ENCODE results near the gene IGSF3.
"Not testable (repeated sequence)": the region's sequence is repeated elsewhere in the genome, so short reads cannot be mapped to it uniquely, and the experiment has no call there.

DNA sequence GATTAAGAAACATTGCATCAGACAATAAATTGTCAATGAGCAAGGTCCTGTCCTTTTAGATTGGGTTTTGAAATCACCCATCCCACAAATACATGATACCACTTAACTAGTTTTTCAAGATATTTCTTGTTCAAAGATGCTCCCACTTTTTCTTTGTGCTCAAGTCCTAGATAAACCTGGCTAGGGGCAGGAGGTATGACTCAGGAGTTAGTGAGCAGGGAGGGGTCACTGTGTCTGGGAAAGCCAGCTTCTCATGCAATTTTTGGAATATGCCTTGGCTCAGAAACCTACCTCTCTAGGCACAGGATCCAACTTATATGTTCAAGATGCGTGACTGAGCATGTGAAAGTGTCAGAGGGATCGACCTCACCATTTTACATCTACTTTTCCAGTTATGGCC lies 45.8 kb downstream of the IGSF3 start:
- TF ChIP-seq EZH2 (IDR thresholded peaks at IDR 0.05; ENCODE audit: low read depth, unreplicated experiment); JUNB (IDR thresholded peaks at IDR 0.05; ENCODE audit: unreplicated experiment); EZH2phosphoT487 (IDR thresholded peaks at IDR 0.05; ENCODE audit: unreplicated experiment); REST (IDR thresholded peaks at IDR 0.05; ENCODE audit: unreplicated experiment); POLR2AphosphoS5 (IDR thresholded peaks at IDR 0.05; ENCODE audit: low read depth); CREB1 (CRISPR knock-in tag; IDR thresholded peaks at IDR 0.05; ENCODE audit: low read depth); ZNF331 (CRISPR knock-in tag; IDR thresholded peaks at IDR 0.05; ENCODE audit: low read depth); STAT1 (IDR thresholded peaks at IDR 0.05; ENCODE audit: unreplicated experiment); ZNF114 (CRISPR knock-in tag; IDR thresholded peaks at IDR 0.05): not testable (repeated sequence)
- TF ChIP-seq, protein P1, sequence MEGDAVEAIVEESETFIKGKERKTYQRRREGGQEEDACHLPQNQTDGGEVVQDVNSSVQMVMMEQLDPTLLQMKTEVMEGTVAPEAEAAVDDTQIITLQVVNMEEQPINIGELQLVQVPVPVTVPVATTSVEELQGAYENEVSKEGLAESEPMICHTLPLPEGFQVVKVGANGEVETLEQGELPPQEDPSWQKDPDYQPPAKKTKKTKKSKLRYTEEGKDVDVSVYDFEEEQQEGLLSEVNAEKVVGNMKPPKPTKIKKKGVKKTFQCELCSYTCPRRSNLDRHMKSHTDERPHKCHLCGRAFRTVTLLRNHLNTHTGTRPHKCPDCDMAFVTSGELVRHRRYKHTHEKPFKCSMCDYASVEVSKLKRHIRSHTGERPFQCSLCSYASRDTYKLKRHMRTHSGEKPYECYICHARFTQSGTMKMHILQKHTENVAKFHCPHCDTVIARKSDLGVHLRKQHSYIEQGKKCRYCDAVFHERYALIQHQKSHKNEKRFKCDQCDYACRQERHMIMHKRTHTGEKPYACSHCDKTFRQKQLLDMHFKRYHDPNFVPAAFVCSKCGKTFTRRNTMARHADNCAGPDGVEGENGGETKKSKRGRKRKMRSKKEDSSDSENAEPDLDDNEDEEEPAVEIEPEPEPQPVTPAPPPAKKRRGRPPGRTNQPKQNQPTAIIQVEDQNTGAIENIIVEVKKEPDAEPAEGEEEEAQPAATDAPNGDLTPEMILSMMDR (conservative IDR thresholded peaks at IDR 0.05; ENCODE audit: low read depth in 2 of 2), result not testable (repeated sequence)
- TF ChIP-seq, protein P2, sequence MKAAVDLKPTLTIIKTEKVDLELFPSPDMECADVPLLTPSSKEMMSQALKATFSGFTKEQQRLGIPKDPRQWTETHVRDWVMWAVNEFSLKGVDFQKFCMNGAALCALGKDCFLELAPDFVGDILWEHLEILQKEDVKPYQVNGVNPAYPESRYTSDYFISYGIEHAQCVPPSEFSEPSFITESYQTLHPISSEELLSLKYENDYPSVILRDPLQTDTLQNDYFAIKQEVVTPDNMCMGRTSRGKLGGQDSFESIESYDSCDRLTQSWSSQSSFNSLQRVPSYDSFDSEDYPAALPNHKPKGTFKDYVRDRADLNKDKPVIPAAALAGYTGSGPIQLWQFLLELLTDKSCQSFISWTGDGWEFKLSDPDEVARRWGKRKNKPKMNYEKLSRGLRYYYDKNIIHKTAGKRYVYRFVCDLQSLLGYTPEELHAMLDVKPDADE (IDR thresholded peaks at IDR 0.05), result not testable (repeated sequence)
- TF ChIP-seq, protein P3, sequence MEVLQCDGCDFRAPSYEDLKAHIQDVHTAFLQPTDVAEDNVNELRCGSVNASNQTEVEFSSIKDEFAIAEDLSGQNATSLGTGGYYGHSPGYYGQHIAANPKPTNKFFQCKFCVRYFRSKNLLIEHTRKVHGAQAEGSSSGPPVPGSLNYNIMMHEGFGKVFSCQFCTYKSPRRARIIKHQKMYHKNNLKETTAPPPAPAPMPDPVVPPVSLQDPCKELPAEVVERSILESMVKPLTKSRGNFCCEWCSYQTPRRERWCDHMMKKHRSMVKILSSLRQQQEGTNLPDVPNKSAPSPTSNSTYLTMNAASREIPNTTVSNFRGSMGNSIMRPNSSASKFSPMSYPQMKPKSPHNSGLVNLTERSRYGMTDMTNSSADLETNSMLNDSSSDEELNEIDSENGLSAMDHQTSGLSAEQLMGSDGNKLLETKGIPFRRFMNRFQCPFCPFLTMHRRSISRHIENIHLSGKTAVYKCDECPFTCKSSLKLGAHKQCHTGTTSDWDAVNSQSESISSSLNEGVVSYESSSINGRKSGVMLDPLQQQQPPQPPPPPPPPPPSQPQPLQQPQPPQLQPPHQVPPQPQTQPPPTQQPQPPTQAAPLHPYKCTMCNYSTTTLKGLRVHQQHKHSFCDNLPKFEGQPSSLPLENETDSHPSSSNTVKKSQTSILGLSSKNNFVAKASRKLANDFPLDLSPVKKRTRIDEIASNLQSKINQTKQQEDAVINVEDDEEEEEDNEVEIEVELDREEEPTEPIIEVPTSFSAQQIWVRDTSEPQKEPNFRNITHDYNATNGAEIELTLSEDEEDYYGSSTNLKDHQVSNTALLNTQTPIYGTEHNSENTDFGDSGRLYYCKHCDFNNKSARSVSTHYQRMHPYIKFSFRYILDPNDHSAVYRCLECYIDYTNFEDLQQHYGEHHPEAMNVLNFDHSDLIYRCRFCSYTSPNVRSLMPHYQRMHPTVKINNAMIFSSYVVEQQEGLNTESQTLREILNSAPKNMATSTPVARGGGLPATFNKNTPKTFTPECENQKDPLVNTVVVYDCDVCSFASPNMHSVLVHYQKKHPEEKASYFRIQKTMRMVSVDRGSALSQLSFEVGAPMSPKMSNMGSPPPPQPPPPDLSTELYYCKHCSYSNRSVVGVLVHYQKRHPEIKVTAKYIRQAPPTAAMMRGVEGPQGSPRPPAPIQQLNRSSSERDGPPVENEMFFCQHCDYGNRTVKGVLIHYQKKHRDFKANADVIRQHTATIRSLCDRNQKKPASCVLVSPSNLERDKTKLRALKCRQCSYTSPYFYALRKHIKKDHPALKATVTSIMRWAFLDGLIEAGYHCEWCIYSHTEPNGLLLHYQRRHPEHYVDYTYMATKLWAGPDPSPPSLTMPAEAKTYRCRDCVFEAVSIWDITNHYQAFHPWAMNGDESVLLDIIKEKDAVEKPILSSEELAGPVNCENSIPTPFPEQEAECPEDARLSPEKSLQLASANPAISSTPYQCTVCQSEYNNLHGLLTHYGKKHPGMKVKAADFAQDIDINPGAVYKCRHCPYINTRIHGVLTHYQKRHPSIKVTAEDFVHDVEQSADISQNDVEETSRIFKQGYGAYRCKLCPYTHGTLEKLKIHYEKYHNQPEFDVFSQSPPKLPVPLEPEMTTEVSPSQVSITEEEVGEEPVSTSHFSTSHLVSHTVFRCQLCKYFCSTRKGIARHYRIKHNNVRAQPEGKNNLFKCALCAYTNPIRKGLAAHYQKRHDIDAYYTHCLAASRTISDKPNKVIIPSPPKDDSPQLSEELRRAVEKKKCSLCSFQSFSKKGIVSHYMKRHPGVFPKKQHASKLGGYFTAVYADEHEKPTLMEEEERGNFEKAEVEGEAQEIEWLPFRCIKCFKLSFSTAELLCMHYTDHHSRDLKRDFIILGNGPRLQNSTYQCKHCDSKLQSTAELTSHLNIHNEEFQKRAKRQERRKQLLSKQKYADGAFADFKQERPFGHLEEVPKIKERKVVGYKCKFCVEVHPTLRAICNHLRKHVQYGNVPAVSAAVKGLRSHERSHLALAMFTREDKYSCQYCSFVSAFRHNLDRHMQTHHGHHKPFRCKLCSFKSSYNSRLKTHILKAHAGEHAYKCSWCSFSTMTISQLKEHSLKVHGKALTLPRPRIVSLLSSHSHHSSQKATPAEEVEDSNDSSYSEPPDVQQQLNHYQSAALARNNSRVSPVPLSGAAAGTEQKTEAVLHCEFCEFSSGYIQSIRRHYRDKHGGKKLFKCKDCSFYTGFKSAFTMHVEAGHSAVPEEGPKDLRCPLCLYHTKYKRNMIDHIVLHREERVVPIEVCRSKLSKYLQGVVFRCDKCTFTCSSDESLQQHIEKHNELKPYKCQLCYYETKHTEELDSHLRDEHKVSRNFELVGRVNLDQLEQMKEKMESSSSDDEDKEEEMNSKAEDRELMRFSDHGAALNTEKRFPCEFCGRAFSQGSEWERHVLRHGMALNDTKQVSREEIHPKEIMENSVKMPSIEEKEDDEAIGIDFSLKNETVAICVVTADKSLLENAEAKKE (CRISPR knock-in tag; IDR thresholded peaks at IDR 0.05), result not testable (repeated sequence)
